ENCODE results near the gene IL18BP. TPM values are rescaled to one million over a fixed set of nuclear protein-coding genes. Genes with fewer than 3 reads are reported as not detected.

The IL18BP gene
- total RNA-seq, 5 donors from 2014 or later (not counting 1 experiment from before 2014, with no cell fraction given): 18.4 to 29.2 (median 22.4) TPM

DNA sequence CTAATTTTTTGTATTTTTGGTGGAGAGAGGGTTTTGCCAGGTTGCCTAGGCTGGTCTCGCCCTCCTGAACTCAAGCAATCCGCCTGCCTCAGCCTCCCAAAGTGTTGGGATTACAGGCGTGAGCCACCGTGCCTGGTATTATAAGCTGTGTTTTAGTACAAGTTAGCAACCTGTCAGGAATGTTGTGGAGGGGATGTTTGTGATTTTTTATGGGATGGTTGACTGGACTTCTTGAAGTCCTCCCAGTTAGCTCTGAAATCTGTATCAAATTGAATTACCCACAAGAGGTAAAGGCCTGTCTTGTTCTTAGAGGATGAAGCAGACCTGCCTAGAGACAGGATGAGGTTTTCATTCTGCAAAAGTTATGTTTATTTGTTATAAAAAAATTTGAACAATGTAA, 34.1 kb upstream of the IL18BP start:
- Mint-ChIP-seq H3K27ac (no peak overlapping the region), H3K4me1 (peaks cover 0 to 5% (median 0%) of the 10 kb centered on the region in 3 donors), H3K27me3 (no peaks in the 10 kb centered on the region), H3K36me3 (peaks cover 33% of the 10 kb centered on the region), H3K4me3 (no peak overlapping the region), H3K9me3 (no peaks in the 10 kb centered on the region)
- ChIA-PET POLR2A (no interaction called here), CTCF (interaction anchor here in 1 of 2 donors (2.4 kb wide), 1 partner anchor 12 kb away, joined by 9 read pairs; no protein-coding TSS in a partner anchor)
- Histone ChIP-seq H3K4me1 (ENCODE audit: control insufficient read depth in 1 of 2, extremely low read depth in 1 of 2, insufficient read depth in 2 of 2, low read length in 2 of 2) (no peaks in the 10 kb centered on the region), H3K9me3 (no peaks in the 10 kb centered on the region), H3K4me3 (ENCODE audit: control insufficient read depth in 1 of 2, extremely low read depth in 1 of 2, low read length in 1 of 2) (no peak overlapping the region), H3K36me3 (ENCODE audit: control insufficient read depth in 2 of 2, extremely low read depth in 1 of 2, insufficient read depth in 1 of 2, low read length in 1 of 2) (peaks cover 7 to 34% of the 10 kb centered on the region in 2 donors), H3K27ac (ENCODE audit: low read length) (no peak overlapping the region), H3K27me3 (replicated peaks in 1 of 2; ENCODE audit: control insufficient read depth in 2 of 2, extremely low read depth in 1 of 2, insufficient read depth in 2 of 2, low read length in 1 of 2) (no peaks in the 10 kb centered on the region)
- no peak for DNase-seq
- WGBS (ENCODE audit: insufficient coverage): 100% methylated on average over 2 of the region's 4 CpGs
- no peak for ATAC-seq (replicated peaks in 1 of 4)

DNA sequence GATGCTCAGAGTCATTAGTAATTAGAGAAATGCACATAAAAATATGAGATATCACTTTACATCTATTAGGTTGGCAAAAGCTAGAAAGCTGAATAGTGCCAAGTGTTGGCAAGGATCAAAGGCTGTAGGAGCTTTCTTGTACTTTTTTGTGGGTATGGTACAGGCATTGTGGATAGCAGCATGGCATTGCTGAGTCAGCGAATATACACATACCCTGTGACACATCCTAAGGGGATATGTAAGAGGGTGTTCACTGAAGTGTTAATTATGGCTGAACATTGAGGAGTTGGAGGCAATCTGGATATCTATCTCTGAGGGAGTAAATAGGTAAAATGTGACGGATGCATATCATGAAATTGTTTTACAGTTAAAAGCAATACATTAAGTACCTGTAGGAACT, 27.0 kb upstream of the IL18BP start:
- H3K4me1 ChIP-seq (ENCODE audit: control insufficient read depth in 1 of 2, extremely low read depth in 1 of 2, insufficient read depth in 2 of 2, low read length in 2 of 2): no peaks in the 10 kb centered on the region
- H3K4me3 ChIP-seq (ENCODE audit: control insufficient read depth in 1 of 2, extremely low read depth in 1 of 2, low read length in 1 of 2): no peak overlapping the region
- H3K4me1 Mint-ChIP-seq: no peaks in the 10 kb centered on the region
- ATAC-seq (replicated peaks in 1 of 4): no peak
- H3K9me3 Mint-ChIP-seq: no peaks in the 10 kb centered on the region
- H3K27ac ChIP-seq (ENCODE audit: low read length): no peak overlapping the region
- WGBS (ENCODE audit: insufficient coverage): no CpG with 5 or more reads among the region's 2 CpGs
- H3K27me3 Mint-ChIP-seq: no peaks in the 10 kb centered on the region
- H3K27me3 ChIP-seq (replicated peaks in 1 of 2; ENCODE audit: control insufficient read depth in 2 of 2, extremely low read depth in 1 of 2, insufficient read depth in 2 of 2, low read length in 1 of 2): no peaks in the 10 kb centered on the region
- peaks cover 0 to 23% of the 10 kb centered on the region in 2 donors for H3K36me3 ChIP-seq (ENCODE audit: control insufficient read depth in 2 of 2, extremely low read depth in 1 of 2, insufficient read depth in 1 of 2, low read length in 1 of 2)
- no peak overlapping the region for H3K27ac Mint-ChIP-seq
- H3K4me3 Mint-ChIP-seq: no peak overlapping the region
- no peak for DNase-seq
- ChIA-PET CTCF (interaction anchor here in 1 of 2 donors (0.5 kb wide), 1 partner anchor 17 kb away, joined by 3 read pairs; no protein-coding TSS in a partner anchor), POLR2A (no interaction called here)
- H3K9me3 ChIP-seq: no peaks in the 10 kb centered on the region
- H3K36me3 Mint-ChIP-seq: peaks cover 16% of the 10 kb centered on the region

DNA sequence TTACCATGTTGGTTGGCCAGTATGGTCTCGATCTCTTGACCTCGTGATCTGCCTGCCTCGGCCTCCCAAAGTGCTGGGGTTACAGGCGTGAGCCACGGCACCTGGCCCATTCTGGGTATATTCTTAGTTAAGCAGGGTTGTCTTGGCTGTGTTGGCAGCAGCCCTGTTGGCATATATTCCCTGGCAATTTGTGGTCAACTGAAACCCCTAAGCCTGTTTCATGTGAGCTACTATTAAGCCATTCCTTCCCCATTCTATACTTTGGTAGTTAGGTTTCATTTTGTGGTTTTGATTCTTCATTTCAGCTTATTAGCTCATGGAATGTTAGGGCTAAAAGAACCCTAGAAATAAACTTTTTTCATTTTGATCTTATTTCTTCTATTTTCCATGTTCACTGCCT, 22.2 kb upstream of the IL18BP start:
- peaks cover 18% of the 10 kb centered on the region for H3K36me3 Mint-ChIP-seq
- ChIA-PET POLR2A (interaction anchor here in 1 of 2 donors (0.8 kb wide), 1 partner anchor 660 kb away, joined by 3 read pairs; no protein-coding TSS in a partner anchor), CTCF (interaction anchor here (0.8 to 4.0 kb wide), 11 partner anchors 9 to 454 kb away, joined by 3 to 22 read pairs (median 5); no protein-coding TSS in a partner anchor)
- DNase-seq: no peak
- Histone ChIP-seq H3K27me3 (replicated peaks in 1 of 2; ENCODE audit: control insufficient read depth in 2 of 2, extremely low read depth in 1 of 2, insufficient read depth in 2 of 2, low read length in 1 of 2) (no peaks in the 10 kb centered on the region), H3K9me3 (no peaks in the 10 kb centered on the region), H3K36me3 (ENCODE audit: control insufficient read depth in 2 of 2, extremely low read depth in 1 of 2, insufficient read depth in 1 of 2, low read length in 1 of 2) (peaks cover 2 to 14% of the 10 kb centered on the region in 2 donors), H3K4me3 (ENCODE audit: control insufficient read depth in 1 of 2, extremely low read depth in 1 of 2, low read length in 1 of 2) (no peak overlapping the region), H3K4me1 (ENCODE audit: control insufficient read depth in 1 of 2, extremely low read depth in 1 of 2, insufficient read depth in 2 of 2, low read length in 2 of 2) (no peaks in the 10 kb centered on the region), H3K27ac (ENCODE audit: low read length) (no peak overlapping the region)
- peaks cover 0 to 4% (median 0%) of the 10 kb centered on the region in 3 donors for H3K4me1 Mint-ChIP-seq
- no peak overlapping the region for H3K27ac Mint-ChIP-seq
- 97% methylated on average over 5 of the region's 5 CpGs for WGBS (ENCODE audit: insufficient coverage)
- no peaks in the 10 kb centered on the region for H3K27me3 Mint-ChIP-seq
- ATAC-seq (replicated peaks in 1 of 4): no peak
- no peaks in the 10 kb centered on the region for H3K9me3 Mint-ChIP-seq
- no peak overlapping the region for H3K4me3 Mint-ChIP-seq

- ATAC-seq (replicated peaks in 1 of 4) (no peak), DNase-seq (no peak)
- ChIA-PET CTCF (interaction anchor here (0.6 to 4.0 kb wide), 12 partner anchors 9 to 454 kb away, joined by 3 to 22 read pairs (median 5); no protein-coding TSS in a partner anchor), POLR2A (interaction anchor here (0.5 to 0.8 kb wide), 2 partner anchors 168 to 659 kb away, joined by 3 read pairs; no protein-coding TSS in a partner anchor)
- Histone ChIP-seq H3K4me1 (ENCODE audit: control insufficient read depth in 1 of 2, extremely low read depth in 1 of 2, insufficient read depth in 2 of 2, low read length in 2 of 2) (no peaks in the 10 kb centered on the region), H3K36me3 (ENCODE audit: control insufficient read depth in 2 of 2, extremely low read depth in 1 of 2, insufficient read depth in 1 of 2, low read length in 1 of 2) (peaks cover 2 to 14% of the 10 kb centered on the region in 2 donors), H3K4me3 (ENCODE audit: control insufficient read depth in 1 of 2, extremely low read depth in 1 of 2, low read length in 1 of 2) (no peak overlapping the region), H3K27me3 (replicated peaks in 1 of 2; ENCODE audit: control insufficient read depth in 2 of 2, extremely low read depth in 1 of 2, insufficient read depth in 2 of 2, low read length in 1 of 2) (no peaks in the 10 kb centered on the region), H3K9me3 (no peaks in the 10 kb centered on the region), H3K27ac (ENCODE audit: low read length) (no peak overlapping the region)
- Mint-ChIP-seq H3K4me3 (no peak overlapping the region), H3K9me3 (no peaks in the 10 kb centered on the region), H3K27me3 (no peaks in the 10 kb centered on the region), H3K4me1 (peaks cover 0 to 4% (median 0%) of the 10 kb centered on the region in 3 donors), H3K27ac (peak overlapping the region in 1 of 2 donors; percentile 55), H3K36me3 (peaks cover 13% of the 10 kb centered on the region)
- WGBS (ENCODE audit: insufficient coverage): no CpG with 5 or more reads among the region's 1 CpG
Measured at GRCh38 chr11:71977090-71977489, 21.6 kb upstream of the IL18BP start.

- Mint-ChIP-seq H3K27me3 (no peaks in the 10 kb centered on the region), H3K4me1 (peaks cover 0 to 4% (median 0%) of the 10 kb centered on the region in 3 donors), H3K27ac (no peak overlapping the region), H3K9me3 (no peaks in the 10 kb centered on the region), H3K4me3 (no peak overlapping the region), H3K36me3 (peaks cover 13% of the 10 kb centered on the region)
- Histone ChIP-seq H3K4me1 (ENCODE audit: control insufficient read depth in 1 of 2, extremely low read depth in 1 of 2, insufficient read depth in 2 of 2, low read length in 2 of 2) (no peaks in the 10 kb centered on the region), H3K36me3 (ENCODE audit: control insufficient read depth in 2 of 2, extremely low read depth in 1 of 2, insufficient read depth in 1 of 2, low read length in 1 of 2) (peaks cover 2 to 18% of the 10 kb centered on the region in 2 donors), H3K9me3 (no peaks in the 10 kb centered on the region), H3K4me3 (ENCODE audit: control insufficient read depth in 1 of 2, extremely low read depth in 1 of 2, low read length in 1 of 2) (no peak overlapping the region), H3K27ac (ENCODE audit: low read length) (no peak overlapping the region), H3K27me3 (replicated peaks in 1 of 2; ENCODE audit: control insufficient read depth in 2 of 2, extremely low read depth in 1 of 2, insufficient read depth in 2 of 2, low read length in 1 of 2) (no peaks in the 10 kb centered on the region)
- ATAC-seq (replicated peaks in 1 of 4): peak; percentile 52 to 63 (median 57)
- CTCF ChIA-PET: interaction anchor here (0.6 to 4.0 kb wide), 12 partner anchors 10 to 453 kb away, joined by 3 to 22 read pairs (median 5); partner anchors contain the start of gene RNF121 (in 1 of the 2)
- DNase-seq: peak in 29 of 35 experiments; percentile 15 to 73 (median 40)
- WGBS (ENCODE audit: insufficient coverage): 65% methylated on average over 3 of the region's 7 CpGs
- POLR2A ChIA-PET: interaction anchor here in 1 of 2 donors (0.6 kb wide), 1 partner anchor 90 kb away, joined by 3 read pairs; no protein-coding TSS in a partner anchor
Measured at GRCh38 chr11:71977743-71978418, 20.8 kb upstream of the IL18BP start.

- Mint-ChIP-seq H3K27ac (no peak overlapping the region), H3K36me3 (peaks cover 23% of the 10 kb centered on the region)
Measured at GRCh38 chr11:71979094-71979493, 19.6 kb upstream of the IL18BP start.

More at GRCh38 chr11:71979094-71979493, 19.6 kb upstream of the IL18BP start:
- Mint-ChIP-seq H3K9me3 (no peaks in the 10 kb centered on the region), H3K27me3 (no peaks in the 10 kb centered on the region), H3K4me1 (peaks cover 0 to 4% (median 0%) of the 10 kb centered on the region in 3 donors), H3K4me3 (no peak overlapping the region)
- H3K4me1 ChIP-seq (ENCODE audit: control insufficient read depth in 1 of 2, extremely low read depth in 1 of 2, insufficient read depth in 2 of 2, low read length in 2 of 2): no peaks in the 10 kb centered on the region
- no peaks in the 10 kb centered on the region for H3K9me3 ChIP-seq
- CTCF ChIA-PET: interaction anchor here (0.6 to 4.0 kb wide), 7 partner anchors 9 to 168 kb away, joined by 3 to 22 read pairs (median 3); no protein-coding TSS in a partner anchor
- no peak overlapping the region for H3K4me3 ChIP-seq (ENCODE audit: control insufficient read depth in 1 of 2, extremely low read depth in 1 of 2, low read length in 1 of 2)
- ATAC-seq (replicated peaks in 1 of 4) (no peak), DNase-seq (no peak)
- POLR2A ChIA-PET: interaction anchor here in 1 of 2 donors (0.6 kb wide), 1 partner anchor 68 kb away, joined by 5 read pairs; no protein-coding TSS in a partner anchor
- no peak overlapping the region for H3K27ac ChIP-seq (ENCODE audit: low read length)
- peaks cover 2 to 18% of the 10 kb centered on the region in 2 donors for H3K36me3 ChIP-seq (ENCODE audit: control insufficient read depth in 2 of 2, extremely low read depth in 1 of 2, insufficient read depth in 1 of 2, low read length in 1 of 2)
- WGBS (ENCODE audit: insufficient coverage): no CpG with 5 or more reads among the region's 4 CpGs
- H3K27me3 ChIP-seq (replicated peaks in 1 of 2; ENCODE audit: control insufficient read depth in 2 of 2, extremely low read depth in 1 of 2, insufficient read depth in 2 of 2, low read length in 1 of 2): no peaks in the 10 kb centered on the region
